ENCODE results near the gene TBXAS1.

- TF ChIP-seq CTCF (IDR thresholded peaks at IDR 0.05) (no peak), POLR2A (IDR thresholded peaks at IDR 0.05; ENCODE audit: low read depth) (no peak), EP300 (IDR thresholded peaks at IDR 0.05) (no peak)
Observed at GRCh38 chr7:139968931-139969330, 139.9 kb downstream of the TBXAS1 start.

All from esophagus muscularis mucosa (tissue), 4 donors.